Ammon's horn (tissue), 1 donor: ENCODE results near the gene SMARCA1.
A peak's percentile ranks its signal among the peaks of the same experiment; 100 is the strongest.

Experiments used
- DNase-seq: peaks from one replicate; pipeline ENCODE4 v3.0.0-alpha.2; 2016; ENCODE audit warnings: low spot score

Gene SMARCA1

DNA sequence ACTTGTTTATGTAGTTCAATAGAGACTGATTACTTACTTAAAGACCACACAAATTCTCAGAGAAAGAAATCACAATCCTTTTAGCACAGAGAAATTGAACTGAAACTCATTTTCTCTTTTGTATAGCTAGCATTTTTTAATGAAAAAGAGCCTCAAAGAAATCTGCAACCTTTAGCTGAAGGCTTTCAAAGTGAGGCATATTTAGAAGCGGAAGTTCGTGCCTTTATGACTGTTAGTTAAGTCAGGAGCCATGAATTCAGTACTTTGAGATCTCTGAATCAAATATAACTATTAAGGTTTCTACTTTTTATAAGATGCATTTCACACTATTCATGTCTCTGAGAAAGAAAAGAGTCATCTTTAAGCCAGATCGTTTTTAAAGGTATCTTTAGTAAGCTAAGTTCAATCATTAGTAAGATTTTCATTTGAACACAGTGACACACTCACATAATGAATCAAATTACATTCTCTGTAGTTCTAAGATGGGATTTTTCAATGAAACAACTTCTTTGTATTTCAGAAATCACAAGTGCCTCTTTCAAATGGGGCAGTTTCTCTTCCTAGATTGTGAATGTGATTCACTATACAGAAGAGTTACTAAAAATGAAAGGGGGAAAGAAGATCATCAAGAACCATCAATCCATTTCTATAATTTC, 61.4 kb downstream of the SMARCA1 start:
- DNase-seq: no peak

DNA sequence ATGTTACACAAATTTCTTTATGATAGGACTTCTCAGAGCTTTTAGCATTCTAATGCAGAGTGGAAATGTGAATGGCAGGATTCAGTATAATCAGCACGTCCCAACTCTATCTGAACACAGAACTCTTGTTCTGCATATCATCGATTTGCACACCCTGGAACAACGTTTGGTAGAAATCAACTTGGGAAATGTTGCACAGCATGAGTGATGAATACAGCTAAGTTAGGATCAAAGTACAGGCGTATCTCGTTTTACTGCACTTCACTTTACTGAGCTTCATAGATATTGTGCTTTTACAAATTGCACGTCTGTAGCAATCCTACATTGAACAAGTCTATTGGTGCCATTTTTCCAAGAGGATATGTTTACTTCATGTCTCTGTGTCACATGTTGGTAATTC, 70.8 kb downstream of the SMARCA1 start:
- no peak for DNase-seq

DNA sequence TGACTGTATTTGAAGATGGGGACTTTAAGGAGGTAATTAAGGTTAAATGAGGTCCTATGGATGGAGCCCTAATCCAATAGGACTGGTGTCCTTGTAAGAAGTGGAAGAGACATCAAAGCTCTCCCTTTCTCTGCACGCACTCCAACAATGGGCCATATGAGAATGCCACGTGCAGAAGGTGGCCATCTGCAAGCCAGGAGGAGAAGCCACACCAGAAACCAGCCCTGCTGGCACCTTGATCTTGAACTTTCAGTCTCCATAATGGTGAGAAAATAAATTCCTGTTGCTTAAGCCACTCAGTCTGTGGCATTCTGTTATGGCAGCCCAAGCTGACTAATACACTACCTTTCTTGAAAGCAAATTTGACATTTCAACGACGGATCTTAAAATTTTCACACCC, 73.2 kb downstream of the SMARCA1 start:
- DNase-seq: no peak

DNA sequence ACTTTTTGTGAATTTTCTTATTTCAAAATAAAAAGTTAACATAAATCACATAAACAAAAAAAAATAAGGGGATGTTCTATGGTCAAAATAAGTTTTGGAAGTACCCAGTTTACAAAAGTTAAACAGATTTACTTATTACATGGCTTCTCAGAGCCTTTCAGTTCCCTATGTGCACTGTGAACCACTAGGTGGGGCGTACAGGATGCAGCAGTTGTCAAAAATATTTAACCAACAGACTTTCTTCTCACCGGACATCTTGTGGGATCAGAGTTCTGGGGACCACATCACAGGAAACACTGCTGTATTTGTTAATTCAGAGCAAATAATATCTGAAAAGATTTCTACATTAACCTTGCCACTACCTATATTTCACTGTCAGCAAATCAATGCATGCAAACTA, 74.1 kb downstream of the SMARCA1 start:
- DNase-seq: no peak

DNA sequence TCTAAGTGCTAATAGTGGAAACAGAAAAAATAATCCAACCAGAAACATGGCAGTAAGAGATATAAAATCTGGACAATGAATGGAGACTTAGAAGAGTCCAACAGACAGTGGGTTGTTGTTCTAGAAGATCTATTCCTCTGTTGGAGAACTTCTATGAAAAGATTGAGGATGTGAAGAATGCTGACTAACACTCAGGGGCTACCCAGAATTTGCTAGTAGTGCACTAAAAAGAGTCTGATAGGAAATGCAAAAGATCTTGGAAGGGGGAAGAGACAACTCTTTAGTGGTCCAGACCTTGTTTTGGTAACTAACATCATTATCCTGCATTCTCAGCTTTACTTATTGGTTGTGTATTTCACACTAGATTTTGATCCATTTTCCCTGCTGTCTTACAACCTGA, 77.9 kb downstream of the SMARCA1 start:
- DNase-seq: peak; percentile 3

DNA sequence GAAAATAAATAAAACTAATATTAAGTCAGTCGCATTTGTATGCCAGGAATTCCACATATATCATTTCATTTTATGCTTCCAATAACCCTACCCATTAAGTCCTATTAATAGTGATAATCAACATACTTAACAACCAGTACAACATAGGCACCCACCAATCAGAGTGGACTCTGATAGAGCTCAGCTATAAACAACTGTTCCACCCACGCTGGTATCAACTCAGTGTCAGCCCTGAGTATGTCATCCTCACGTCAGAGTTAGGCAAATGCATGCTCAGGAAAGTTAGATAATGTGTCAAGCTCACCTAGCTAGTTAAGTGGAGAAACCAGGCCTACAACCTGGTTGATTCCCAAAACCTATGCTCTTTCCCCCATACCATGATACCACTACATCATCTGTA, 89.3 kb downstream of the SMARCA1 start:
- no peak for DNase-seq

DNA sequence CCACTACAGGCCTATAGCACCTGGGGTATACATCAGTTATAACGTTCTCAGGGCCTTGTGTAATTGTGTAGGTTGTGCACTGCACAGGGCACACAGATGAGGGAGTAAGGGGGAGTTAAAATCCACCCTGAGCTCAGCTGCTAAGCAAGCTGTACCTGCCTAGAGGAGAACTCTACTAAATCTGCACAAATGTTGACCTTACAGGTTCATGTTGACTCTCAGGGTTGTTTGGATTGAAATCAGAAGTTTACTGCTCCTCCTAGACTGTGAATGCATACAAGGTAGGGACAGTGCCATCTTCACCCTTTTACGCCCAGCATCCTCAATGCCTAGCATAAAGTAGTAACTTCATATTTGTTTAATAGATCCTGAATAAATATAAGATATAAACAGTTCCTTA, 89.8 kb downstream of the SMARCA1 start:
- DNase-seq: no peak

DNA sequence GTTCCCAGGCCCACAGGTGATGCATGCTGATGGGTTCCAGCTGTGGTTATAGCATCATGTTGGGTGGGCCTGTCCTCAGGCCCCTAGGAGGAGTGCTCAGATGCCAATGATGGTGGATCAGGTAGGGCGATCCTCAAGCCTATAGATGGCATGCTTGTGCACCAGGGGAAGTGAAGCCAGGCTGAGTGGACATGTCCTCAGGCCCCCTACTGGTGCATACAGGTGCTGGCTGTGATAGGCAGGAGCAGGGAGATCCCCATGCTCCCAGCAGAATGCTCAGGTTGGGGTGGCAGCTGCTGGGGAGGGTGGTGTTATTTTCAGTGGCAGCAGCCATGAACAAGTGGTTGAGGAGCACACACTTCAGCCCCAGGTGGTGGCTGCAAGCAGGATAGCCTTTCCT, 96.0 kb downstream of the SMARCA1 start:
- DNase-seq: no peak

DNA sequence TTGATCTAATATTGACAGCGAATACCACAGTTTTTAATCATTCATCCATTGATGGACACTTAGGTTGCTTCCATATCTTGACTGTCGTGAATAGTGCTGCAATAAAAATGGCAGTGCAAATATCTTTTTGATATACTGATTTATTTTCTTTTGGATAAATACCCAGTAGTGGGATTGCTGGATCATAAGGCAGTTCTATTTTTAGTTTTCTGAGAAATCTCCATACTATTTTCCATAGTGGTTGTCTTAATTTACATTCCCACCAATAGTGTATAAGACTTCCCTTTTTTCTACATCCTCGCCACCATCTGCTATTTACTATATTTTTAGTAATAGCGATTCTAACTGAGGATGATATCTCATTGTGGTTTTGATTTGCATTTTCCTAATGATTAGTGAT, 100.1 kb downstream of the SMARCA1 start:
- DNase-seq: no peak

DNA sequence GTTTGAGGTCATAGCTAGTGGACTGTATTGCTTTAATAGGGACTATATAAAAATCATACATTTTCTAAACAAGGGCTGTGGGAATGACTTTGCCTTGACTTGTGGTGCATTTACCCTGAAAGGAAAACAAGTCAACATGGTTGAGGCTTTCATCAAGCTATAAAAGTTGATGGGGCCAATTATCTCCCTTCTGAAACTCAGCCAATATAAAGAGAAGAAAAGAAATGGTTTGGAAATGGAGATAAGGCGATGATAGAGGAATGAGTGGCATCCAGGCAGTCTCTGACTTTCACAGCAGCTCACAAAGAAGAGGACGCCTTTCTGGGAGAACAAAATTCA, 118.7 kb downstream of the SMARCA1 start:
- DNase-seq: no peak

DNA sequence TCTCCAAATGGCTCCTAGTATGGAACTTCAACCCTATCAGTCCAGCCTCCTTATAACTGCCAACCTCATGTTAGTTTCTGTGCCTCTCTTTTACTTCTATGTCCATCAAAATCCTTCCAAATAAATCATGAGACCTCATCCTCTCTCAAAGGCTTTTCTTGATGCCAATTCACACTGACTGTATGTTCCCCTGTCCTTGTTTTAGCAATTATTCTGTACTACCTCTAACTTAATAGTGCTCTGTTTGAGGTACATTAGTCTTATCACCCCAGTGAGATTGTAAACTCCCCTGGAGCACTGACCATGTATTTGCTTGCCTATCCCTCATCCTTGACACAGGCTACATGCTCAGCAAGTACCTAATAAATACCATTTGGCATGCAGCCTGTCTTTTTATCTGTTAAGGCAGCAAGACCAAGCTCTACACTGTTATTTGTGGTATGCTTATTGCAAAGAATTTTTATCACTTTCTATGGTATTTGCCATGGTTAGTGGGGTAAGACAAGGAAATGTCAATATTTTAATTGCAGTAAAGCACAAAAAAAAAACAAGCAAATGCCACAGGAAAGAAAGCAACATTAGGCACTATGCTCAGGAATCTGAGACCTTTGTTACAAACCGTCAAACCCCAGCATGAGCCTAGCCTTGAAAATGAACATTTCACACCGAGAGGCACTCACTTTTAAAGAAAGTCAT, 119.2 kb downstream of the SMARCA1 start:
- DNase-seq: no peak
